HG02981 (cell line): Measurements from ENCODE around the gene MED15.

Source experiments
- ATAC-seq: cut with Tn5 transposase; IDR thresholded peaks from one replicate; pipeline ENCODE4 v1.9.1; 2021; ENCODE audit warnings: mild to moderate bottlenecking, moderate library complexity; ENCODE audit not compliant: unreplicated experiment

MED15 gene

DNA sequence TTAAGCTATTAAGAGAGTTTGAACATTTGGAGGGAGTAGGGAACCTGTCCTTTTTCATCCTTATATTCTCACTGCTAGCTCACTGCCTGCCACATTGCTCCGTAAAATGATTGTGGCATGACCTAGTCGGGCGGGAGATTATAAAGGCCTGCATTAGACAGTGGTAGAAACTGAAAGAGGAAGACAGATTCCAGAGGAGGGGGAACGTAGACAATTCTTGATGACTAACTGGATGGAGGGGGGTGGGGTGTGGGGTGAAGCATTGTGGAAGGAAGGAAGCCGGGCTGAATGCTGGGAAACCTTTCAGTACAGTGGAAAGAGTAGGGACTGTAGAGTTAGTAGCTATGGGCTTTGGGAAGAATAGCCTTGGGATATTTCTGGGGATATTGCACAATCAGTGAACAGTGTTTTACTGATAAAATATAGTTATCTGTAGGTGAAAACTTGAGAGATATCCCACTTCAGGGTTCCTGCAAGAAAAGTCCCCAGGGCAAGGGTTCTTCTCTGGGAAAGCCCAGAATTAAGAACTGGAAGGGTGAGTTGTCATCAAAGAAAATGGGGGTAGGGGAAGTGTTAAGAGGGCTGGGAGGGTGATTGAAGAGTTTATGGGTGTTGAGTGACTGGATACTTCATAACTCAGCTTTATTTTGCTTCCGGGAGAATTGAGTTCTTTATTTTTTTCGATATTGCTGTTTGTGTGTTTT, 2.1 kb downstream of the MED15 start:
- no peak for ATAC-seq

DNA sequence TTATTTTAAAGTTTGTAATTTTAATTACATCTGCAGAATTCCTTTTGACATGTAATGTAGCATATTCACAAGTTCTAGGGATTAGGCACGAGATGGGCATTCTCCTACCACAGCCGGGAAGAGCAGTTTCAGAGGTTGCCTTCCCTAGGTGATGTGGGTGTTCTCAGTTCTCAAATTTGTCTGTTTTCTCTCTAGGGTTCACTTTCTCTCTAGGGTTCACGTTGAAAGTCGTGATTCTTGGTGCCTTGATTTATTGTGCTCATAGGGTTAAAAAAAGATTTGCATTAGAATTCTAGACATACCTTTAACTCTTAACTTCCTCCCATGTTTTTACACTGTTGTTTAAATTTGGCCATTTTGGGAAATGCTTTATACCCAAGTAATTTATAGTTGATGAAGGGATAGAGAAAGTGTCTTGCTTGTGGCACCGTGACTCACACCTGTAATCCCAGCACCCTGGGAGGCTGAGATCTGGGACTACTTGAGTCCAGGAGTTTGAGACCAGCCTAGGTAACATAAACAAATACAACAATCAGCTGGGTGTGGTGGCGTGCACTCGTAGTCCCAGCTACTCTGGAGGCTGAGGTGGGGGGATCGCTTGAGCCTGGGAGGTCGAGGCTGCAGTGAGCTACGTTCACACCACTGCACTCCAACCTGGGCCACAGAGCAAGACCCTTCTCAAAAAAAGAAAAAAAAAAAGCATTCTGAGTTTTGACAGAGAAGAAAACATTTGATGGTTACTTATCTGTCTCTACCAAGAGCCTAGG, 3.6 kb downstream of the MED15 start:
- no peak for ATAC-seq

DNA sequence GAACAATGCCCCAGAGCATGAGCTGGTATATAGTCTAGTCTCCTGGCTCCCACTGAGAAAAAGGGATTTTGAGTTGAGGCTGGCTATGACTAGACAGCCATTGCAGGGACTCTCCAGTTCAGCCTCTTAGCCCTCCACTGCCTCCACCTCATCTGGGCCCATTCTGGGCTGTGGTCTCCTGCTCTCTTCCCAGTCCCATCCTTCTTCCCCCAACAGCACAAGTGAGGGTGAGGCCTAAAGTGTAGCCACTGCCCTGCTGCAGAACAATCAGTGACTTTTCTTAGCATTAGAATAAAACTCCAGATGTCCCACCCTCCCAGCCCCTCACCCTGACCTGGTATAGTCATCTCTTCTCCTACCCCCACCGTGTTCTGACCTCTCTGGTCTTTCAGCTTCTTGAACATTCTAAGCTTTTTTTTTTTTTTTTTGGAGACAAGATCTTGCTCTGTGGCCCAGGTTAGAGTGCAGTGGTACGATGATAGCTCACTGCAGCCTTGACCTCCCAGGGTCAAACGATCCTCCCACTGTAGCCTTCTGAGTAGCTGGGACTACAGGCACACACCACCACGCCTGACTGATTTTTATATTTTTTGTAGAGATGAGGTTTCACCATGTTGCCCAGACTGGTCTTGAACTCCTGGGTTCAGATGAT, 4.3 kb downstream of the MED15 start:
- ATAC-seq = no peak

DNA sequence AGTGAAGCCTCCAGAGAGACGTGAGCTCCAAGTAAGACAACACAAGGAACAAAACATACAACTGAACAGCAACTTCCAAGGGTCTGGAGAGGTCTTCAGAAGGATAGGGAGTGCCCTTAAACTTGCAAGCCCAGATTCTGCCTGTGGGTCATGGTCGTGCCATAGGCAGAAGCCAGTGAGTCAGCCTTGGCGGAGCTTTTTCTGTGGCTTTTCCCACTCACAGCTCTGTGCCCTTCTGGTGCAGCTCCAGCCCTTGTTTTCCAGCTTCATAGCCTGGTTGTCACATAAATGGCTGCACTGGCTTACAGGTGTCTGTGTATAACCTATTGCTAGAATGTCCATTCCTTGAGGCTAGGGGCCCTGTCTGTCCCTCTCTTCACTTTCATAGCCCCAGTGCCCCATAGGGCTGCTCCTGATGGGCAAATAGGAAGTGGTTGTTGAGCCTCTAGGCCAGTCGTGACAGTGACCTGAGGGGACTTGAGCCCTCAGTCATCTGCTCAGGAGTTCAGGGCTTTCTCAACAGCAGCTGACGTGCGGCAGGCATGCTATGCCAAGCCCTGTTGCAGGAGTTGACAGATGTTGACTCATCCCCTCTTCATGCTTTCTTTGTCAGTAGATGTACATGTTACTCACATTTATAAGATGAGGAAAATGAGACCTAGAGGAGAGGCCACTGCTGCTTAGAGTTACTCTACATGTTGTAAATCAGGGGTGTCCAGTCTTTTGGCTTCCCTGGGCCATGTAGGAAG, 7.4 kb downstream of the MED15 start:
- no peak for ATAC-seq

DNA sequence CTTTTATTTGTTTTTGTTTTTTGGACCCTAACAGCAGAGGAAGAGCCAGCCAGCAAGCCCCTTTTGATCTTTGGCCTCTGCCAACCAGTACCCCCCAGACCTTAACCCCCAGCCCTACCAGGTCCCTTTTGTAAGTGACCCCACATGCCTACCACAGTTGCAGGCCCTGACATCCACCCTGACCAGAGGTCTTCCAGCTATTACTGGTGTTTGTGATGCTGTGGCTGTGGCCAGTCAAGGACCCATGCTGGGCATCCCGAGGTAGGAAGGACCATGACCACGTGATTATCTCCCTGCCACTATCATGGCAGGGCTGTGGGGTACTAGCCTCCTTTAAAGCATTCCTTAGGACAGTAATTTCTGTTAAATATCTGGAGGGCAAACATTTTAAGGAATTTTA, 9.0 kb downstream of the MED15 start:
- no peak for ATAC-seq

DNA sequence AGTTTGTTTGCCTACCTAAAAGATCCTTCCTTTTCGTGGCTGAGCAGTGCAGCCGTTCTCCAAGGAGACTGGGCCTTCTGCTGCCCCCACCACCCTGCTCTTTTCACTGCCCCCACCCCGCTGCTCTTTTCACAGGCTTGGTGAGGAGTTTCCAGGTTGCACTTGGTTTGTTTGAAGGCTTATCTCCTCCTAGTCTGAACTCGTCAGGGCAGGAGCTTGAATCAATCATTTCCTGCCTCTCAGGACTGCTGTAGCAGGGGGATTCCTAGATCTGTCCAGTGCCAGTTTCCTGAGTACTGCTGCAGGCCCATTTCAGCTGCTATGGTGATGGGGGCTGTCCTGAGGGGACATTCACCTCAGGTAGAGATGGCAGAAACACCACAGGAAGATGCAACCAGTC, 10.0 kb downstream of the MED15 start:
- ATAC-seq = no peak

DNA sequence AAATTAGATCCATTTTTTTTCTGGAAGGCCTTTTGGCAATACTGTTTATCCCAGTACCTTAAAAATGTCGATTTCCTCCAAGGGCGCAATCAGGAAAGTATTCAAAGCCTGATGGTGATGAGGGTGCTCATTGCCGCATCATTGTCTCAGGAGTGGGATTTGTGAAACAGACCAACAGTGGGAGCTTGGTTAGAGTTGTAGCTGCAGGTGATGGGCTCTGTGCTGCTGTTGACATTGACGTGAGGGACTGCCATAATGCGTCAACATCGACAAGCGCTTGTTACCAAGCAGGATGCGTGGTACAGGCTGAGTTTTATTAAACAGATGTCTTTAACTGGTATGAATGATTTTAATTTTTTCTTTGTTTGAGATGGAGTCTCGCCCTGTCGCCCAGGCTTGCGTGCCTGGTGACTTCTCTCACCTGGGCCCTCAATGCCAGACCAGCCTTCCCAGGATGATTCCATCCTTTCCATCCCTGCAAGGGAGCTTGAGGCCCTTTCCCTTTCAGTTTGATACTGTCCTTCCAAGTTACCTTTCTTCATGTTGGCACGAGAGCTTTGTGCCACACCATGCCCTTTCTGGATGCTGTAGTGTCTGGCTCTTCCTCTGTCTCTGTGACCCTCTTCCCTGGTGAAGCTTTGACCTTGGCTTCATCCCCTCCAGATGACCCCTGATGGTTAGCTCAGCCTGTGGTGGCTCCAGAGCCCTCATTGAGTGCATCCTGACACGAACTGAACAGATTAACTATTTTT, 10.6 kb downstream of the MED15 start:
- ATAC-seq = no peak

DNA sequence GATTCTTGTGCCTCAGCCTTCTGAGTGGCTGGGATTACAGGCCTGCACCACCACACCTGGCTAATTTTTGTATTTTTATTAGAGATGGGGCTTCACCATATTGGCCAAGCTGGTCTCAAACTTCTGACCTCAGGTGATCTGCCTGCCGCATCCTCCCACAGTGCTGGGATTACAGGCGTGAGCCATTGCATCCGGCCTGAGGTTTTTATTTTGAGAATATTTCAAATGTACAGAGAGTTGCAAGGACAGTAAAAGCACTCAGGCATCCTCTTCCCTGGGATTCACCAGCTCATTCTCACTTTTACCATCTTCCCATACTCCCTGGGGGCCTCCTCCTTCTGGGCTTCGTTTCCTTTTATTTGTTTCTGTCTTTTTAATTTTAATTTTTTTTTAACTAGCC, 12.1 kb downstream of the MED15 start:
- ATAC-seq = no peak

DNA sequence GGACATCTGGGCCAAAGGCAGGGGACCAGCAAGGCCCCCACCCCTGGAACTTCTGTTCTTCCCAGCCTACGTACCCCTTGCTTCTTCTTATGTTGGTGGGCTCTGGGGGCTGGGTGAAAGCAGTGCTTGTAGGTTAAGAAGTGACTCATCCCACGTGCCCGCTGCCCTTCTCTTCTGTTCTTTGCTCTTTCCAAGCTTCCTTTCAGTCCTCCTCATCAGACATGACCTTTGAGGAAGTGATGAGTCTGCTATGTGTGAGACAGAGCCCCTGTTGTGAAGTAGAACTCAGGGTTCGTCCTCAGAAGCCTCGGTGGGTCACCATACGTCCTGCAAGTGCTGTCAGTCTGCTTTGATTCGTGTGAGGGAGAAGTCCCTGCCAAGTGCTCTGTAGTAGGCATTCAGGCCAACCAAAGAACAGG, 12.7 kb downstream of the MED15 start:
- no peak for ATAC-seq

DNA sequence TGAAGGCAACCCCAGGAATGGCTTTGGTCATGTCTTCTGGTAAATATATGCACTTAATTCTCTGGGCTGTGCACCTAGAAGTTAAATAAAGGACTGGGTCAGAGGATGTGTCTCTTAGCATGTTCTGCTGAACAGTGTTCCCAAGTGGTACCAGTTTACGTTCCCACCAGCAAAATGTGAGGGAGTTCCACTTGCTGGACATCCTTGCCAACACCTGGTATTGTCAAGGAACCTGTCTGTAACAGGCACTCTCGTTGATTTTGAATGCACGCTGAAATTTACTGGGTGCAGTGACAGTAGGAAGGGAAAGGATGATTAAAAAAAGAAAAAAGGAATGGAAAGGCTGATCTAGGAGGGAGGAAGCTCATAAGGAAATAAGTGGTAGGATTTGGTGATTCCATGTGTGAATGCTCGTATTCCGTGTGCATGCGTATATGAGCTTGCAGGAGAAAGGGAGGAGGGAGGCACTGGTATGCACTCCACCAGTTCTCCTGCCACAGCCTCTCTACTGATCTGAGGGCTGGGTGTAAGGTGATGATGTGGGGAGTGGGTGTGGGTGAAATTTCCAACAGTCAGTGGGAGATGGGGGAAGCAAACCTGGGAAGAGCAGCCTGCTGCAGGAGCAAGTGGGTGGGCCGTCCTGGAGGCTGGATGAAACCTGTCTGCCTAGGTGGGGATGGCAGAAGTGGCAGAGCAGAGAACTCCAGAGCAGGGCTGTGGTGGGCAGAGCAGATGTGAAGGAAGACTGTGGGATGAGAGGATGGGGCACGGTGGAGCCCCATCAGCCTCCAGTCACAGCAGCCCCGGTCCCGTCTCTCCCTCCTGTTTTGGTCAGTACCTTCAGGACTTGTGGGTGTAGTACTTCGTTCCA, 15.0 kb downstream of the MED15 start:
- no peak for ATAC-seq

DNA sequence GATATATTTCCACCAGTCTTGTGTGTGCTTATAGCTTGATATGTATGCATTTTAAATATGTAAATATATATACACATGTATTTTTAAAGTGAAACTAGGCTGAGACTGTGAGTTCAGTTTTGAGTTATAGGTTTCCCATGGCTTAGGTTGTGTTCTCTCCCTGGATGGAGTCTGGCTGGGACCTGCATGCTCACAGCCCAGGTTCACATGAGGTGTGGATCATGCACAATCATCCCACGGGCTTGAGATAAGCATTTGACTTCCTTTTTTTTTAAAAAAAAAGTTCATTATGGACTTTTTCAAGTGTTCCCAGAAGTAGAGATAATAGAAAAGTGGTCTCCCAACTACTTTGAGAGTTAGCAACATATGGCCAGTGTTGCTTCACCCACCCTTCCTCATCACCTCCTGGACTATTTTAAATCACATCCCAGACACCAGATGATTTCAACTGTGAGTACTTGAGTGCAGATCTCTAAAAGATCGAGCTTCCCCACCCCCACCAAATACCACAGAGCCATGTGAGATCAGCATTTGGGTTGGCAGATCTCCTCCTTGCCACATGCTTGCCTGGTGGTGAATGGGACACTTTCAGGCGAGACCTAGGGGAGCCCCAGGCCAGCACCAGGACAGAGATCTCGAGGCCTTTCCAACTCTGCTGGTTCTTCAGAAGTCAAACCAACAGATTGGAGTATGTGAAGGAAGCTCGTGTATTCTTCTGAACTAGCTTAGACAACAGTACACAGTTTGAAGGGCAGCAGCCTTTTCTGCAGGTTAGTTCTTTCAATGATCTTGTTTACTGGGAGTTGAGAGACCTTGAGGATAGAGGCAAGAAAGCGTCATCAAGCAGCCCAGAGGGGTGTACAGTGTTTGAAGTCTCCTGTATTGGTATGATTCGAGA, 15.9 kb downstream of the MED15 start:
- ATAC-seq = no peak

DNA sequence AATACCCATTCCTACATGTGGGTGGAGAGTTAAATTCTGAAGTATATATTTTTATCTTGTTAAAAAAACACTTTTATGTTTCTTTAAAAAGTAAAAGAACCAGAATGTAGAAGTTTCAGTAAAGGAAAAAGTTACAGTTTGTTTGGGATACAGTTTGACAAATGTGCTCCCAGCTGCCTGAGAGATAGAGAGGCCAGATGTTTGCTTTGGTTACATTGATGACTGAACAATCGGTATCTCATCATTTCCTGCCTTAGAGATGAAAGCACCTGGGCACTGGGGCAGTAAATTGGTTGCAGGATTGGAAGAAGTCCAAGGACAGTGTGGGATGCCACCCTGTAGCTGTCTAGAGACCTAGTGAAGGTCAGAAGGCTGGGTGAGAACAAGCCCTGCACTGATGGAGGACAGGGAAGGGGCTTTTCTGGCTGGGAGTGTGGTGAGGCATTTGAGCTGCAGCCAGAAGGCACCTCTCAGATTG, 16.6 kb downstream of the MED15 start:
- ATAC-seq = no peak

DNA sequence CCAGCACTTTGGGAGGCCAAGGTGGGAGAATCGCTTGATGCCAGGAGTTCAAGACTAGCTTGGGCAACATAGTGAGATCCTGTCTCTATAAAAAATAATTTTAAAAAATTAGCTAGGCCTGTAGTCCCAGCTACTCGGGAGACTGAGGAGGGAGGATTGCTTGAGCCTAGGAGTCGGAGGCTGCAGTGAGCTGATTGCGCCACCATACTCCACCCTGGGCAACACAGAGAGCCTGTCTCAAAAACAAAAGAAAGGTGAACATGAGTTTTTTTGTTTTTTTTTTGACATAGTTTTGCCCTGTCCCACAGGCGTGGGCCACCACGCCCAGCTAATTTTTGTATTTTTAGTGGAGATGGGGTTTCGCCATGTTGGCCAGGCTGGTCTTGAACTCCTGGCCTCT, 17.6 kb downstream of the MED15 start:
- ATAC-seq = no peak

DNA sequence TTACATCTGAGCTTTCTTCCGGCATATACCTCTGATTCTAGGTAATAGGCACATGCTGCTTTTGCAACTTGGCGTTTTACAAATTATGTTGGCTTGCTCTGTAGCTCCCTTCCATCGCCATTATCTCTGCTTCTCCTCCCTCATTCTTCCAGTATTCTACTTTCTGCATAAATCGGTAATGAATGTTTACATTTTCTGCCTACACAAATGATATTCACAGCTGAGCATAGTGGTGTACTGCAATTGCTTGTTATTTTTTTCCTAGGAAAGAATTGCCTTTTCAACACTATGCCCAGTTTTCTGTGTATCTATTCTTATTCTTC, 18.9 kb downstream of the MED15 start:
- ATAC-seq = no peak

DNA sequence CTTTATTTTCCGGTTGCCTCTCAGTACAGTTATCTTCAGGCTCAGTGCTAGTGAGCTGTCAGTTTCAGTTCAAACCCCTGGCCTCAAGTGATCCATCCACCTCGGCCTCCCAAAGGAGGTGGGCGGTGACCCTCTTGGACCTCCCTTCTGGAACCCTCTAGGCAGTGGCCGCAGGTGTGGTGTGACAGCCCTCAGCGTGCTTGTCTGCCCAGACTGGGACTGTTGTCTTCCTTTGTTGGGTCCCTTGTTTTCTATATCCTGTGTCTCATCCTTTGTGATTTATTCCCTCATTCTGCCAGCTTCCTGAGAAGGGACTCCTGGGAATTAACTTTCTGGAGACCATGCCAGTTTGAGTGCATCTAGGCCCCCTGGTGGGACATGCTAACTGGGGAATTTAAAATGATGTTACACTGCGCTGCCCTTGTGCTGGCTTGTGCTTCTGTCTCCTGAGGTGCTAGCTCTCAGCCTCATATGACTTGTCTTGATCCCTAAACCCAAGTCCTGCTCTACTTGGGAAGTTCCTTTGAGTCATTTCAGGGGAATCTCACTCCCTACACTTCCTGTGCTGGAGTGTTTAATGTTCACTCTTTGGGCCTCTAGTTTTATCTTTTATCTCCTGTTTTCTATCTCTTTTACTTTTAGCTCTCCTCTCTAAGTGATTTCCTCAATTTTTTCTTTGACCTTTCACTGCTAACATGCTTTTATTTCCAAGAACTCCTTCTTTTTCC, 19.4 kb downstream of the MED15 start:
- no peak for ATAC-seq

DNA sequence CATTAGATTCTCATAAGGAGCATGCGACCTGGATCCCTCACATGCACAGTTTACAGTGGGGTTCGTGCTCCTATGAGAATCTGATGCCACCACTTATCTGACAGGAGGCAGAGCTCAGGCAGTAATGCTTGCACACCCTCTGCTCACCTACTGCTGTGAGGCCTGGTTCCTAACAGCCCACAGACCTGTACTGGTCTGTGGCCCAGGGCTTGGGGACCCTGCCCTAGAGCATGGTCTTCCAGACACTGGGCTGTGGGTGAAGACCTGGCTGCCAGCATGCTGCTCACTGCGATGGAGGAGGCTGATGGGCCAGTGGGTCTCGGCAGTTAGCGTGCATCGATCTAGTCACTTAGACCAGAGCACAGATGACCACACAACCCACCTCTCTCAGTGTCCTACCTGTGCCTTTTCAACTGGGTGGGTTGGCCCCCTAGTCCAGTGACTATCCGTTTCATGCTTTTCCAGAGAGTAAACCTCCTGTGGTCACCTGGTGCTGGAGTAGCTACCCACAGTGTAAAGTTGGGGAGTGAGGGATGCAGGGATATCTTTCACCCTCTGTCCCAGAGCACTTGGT, 21.1 kb downstream of the MED15 start:
- no peak for ATAC-seq

DNA sequence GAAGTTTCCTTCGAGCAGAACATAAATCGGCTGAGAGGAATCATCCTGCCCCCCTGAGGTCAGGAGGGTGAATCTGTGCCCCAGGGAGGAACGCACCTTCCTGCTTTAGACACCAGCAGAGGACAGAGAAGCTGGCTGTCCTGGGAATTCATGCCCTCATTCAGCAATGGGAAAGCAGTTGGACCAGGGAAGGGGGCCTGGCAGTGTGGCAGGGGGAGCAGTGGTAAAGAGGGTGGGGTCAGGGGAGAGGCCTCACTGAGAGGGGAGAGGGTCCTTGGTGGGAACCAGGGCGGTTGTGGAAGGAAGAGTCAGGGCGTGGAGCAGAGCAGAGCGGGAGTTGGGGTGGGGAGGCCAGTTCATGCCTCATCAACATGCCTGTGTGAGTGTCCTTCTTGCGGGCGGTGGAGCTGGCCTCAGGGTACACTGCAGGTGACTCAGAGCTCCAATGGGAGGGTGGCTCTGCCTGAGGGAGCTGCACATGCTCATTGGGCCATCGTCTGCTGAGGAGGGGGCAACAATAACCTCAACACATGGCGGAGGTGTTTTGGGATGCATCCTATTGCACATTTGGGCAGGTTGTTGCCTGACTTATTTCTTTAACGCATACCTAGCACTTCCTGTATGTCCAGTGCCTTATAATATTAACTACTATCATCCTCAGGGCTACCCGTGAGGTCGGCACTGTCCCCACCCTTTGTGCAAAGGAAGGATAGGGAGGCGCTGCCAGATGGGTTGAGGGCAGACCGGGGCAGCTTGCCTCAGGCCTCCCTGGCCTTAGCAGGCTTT, 23.2 kb downstream of the MED15 start:
- ATAC-seq = no peak
